ENCODE measurements around the gene RAD51AP1.
"Not testable (repeated sequence)": the region's sequence is repeated elsewhere in the genome, so short reads cannot be mapped to it uniquely, and the experiment has no call there.

- TF ChIP-seq RCOR1 (IDR thresholded peaks at IDR 0.05; ENCODE audit: low read depth, low read length); POLR2A (IDR thresholded peaks at IDR 0.05; ENCODE audit: low read length): not testable (repeated sequence)
Measured at GRCh38 chr12:4509269-4509668, 29.4 kb upstream of the RAD51AP1 start.

All from A549 (cell line).